Fibroblast of skin of abdomen (primary cell): ENCODE results near the gene VPS50.

Source experiments
- DNase-seq: peaks from one replicate; pipeline ENCODE4 v3.0.0-alpha.2; 2013

The VPS50 gene

GRCh38 chr7:93409324-93409723 lies 177.2 kb downstream of the VPS50 start:
- DNase-seq, result no peak
